DOHH2 (cell line): ENCODE results near the gene NR2C2.

Experiments used
- EZH2phosphoT487 ChIP-seq: fragments of 200-600 bp; sonication (generic); IDR thresholded peaks from 2 replicates; pipeline ENCODE4 v1.6.1; 2017; ENCODE audit warnings: borderline replicate concordance, mild to moderate bottlenecking, antibody characterized with exemption, low read length, moderate library complexity, mixed read lengths
- TF ChIP-seq, protein P1 (sequence below): fragments of 200-600 bp; sonication (generic); IDR thresholded peaks from one replicate; pipeline ENCODE4 v1.5.1; 2014; ENCODE audit warnings: antibody characterized with exemption, mild to moderate bottlenecking, low read depth, low read length; ENCODE audit not compliant: poor library complexity, severe bottlenecking

DNA sequence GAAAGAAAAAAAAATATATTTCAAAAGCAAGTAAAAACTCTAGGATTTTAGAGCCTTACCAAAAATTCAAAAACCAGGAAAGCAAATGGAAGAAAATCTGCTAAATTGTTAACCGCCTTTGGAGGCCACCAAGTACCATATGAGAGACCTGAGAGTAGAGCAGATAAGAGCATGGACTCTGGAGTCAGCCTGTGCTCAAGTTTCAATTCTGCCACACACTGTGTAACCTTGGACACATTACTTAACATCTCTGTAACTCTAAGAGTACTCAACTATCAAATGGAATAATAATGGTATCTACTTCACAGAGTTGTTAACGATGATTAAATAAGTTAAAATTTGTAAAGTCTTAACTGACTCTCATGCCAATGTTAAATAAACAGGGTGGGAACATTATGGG is 138.9 kb downstream of the NR2C2 start:
- TF ChIP-seq, protein P1, sequence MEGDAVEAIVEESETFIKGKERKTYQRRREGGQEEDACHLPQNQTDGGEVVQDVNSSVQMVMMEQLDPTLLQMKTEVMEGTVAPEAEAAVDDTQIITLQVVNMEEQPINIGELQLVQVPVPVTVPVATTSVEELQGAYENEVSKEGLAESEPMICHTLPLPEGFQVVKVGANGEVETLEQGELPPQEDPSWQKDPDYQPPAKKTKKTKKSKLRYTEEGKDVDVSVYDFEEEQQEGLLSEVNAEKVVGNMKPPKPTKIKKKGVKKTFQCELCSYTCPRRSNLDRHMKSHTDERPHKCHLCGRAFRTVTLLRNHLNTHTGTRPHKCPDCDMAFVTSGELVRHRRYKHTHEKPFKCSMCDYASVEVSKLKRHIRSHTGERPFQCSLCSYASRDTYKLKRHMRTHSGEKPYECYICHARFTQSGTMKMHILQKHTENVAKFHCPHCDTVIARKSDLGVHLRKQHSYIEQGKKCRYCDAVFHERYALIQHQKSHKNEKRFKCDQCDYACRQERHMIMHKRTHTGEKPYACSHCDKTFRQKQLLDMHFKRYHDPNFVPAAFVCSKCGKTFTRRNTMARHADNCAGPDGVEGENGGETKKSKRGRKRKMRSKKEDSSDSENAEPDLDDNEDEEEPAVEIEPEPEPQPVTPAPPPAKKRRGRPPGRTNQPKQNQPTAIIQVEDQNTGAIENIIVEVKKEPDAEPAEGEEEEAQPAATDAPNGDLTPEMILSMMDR: no peak
- TF ChIP-seq EZH2phosphoT487: no peak
